HCT116 (cell line): ENCODE results near the gene ZNF534. TPM values are rescaled to one million over a fixed set of nuclear protein-coding genes. Genes with fewer than 3 reads are reported as not detected.
"Not testable (repeated sequence)": the region's sequence is repeated elsewhere in the genome, so short reads cannot be mapped to it uniquely, and the experiment has no call there.

Experiments
- ATAC-seq: fragments of 200-7000 bp; cut with Tn5 transposase; 2 replicates; pipeline ENCODE4 v1.9.1; 2020; ENCODE audit warnings: mild to moderate bottlenecking, moderate library complexity
- BruUV-seq: library from RNA; stranded (reverse); fragments of 400-500 nt; replicated peaks from 2 replicates; lab custom pipeline; 2021; lab: Mats Ljungman, UMichigan
- CTCF ChIA-PET: fragments of 300-600 bp; sonication (Branson Sonifier 250); formaldehyde crosslinking; loops from one replicate; lab custom pipeline; 2021; ENCODE audit warnings: antibody characterized with exemption; lab: Charles Lee
- POLR2A ChIA-PET: fragments of 300-600, 350-600 bp; sonication (Branson Sonifier 250); formaldehyde crosslinking; loops from one replicate; lab custom pipeline; 2021; ENCODE audit warnings: antibody characterized with exemption; lab: Charles Lee
- RAD21 ChIA-PET, 2 experiments: fragments of 300-600 bp; sonication (Branson Sonifier 250); formaldehyde crosslinking; loops; one replicate each; lab custom pipeline; 2023; ENCODE audit warnings: low total read pairs in 2 of 2; ENCODE audit not compliant: uncharacterized antibody in 2 of 2, unreplicated experiment in 2 of 2, low non-redundant PET in 1 of 2; lab: Charles Lee
- DNase-seq: peaks from one replicate; pipeline ENCODE4 v3.0.0-alpha.2; 2010; ENCODE audit warnings: low read depth, low spot score
- H2AFZ ChIP-seq: fragments of 200-600 bp; shearing (Covaris generic), sonication (generic); 2 replicates; pipeline ENCODE4 v1.6.1; 2017; ENCODE audit warnings: low read depth, mixed run types, mixed read lengths, antibody characterized with exemption, low read length; ENCODE audit not compliant: poor library complexity, severe bottlenecking
- H3K27ac ChIP-seq: 2 replicates; pipeline ENCODE4 v1.5.1; 2012; ENCODE audit warnings: low read depth, low read length
- H3K27me3 ChIP-seq: fragments of 200-600 bp; sonication (generic); 2 replicates; pipeline ENCODE4 v1.6.1; 2016; ENCODE audit warnings: mixed run types, low read length, mixed read lengths; ENCODE audit not compliant: insufficient read depth
- H3K36me3 ChIP-seq, 2 experiments: fragments of 200-500 bp in 1 of 2; fragments of 200-600 bp in 1 of 2; sonication (Bioruptor generic) in 1 of 2; sonication (generic) in 1 of 2; 2 replicates each; pipeline versions ENCODE4 v1.5.1 to v1.6.1; 2014 to 2016; ENCODE audit warnings: low read length in 2 of 2, inconsistent platforms in 1 of 2, mixed read lengths in 1 of 2, mixed run types in 1 of 2; ENCODE audit not compliant: insufficient read depth in 2 of 2, control insufficient read depth in 1 of 2
- H3K4me1 ChIP-seq, 2 experiments: fragments of 200-600 bp in 1 of 2; sonication (generic) in 1 of 2; 2 replicates each; pipeline versions ENCODE4 v1.5.1 to v1.6.1; 2012 to 2017; ENCODE audit warnings: low read length in 2 of 2, inconsistent platforms in 1 of 2, mild to moderate bottlenecking in 1 of 2, mixed read lengths in 1 of 2, mixed run types in 1 of 2, moderate library complexity in 1 of 2; ENCODE audit not compliant: insufficient read depth in 2 of 2, control insufficient read depth in 1 of 2
- H3K4me2 ChIP-seq: fragments of 200-600 bp; sonication (generic); 2 replicates; pipeline ENCODE4 v1.6.1; 2017; ENCODE audit warnings: mixed run types, low read length, mixed read lengths
- H3K4me3 ChIP-seq, 2 experiments: fragments of 200-600 bp in 1 of 2; sonication (generic) in 1 of 2; replicated peaks in 1 of 2; 2 replicates each; pipeline ENCODE4 v1.5.1; 2011 to 2016; ENCODE audit warnings: low read length in 2 of 2, control low read depth in 1 of 2, low read depth in 1 of 2, mild to moderate bottlenecking in 1 of 2, mixed read lengths in 1 of 2, mixed run types in 1 of 2
- H3K79me2 ChIP-seq: fragments of 200-600 bp; sonication (generic); 2 replicates; pipeline ENCODE4 v1.6.1; 2017; ENCODE audit warnings: mild to moderate bottlenecking, mixed run types, low read length, moderate library complexity, mixed read lengths; ENCODE audit not compliant: insufficient read depth
- H3K9ac ChIP-seq: fragments of 200-600 bp; sonication (generic); 2 replicates; pipeline ENCODE4 v1.6.1; 2016; ENCODE audit warnings: low read length, mixed read lengths
- H3K9me2 ChIP-seq: fragments of 200-600 bp; sonication (generic), shearing (Covaris generic); 2 replicates; pipeline ENCODE4 v1.6.1; 2017; ENCODE audit warnings: mixed run types, mild to moderate bottlenecking, moderate library complexity; ENCODE audit not compliant: insufficient read depth
- H3K9me3 ChIP-seq, 2 experiments: fragments of 200-500 bp in 1 of 2; fragments of 200-600 bp in 1 of 2; sonication (Bioruptor generic) in 1 of 2; sonication (generic) in 1 of 2; 2 replicates each; pipeline ENCODE4 v1.6.1; 2014 to 2017; ENCODE audit warnings: low read length in 2 of 2, mixed read lengths in 2 of 2, inconsistent platforms in 1 of 2, low read depth in 1 of 2, mild to moderate bottlenecking in 1 of 2, mixed run types in 1 of 2, moderate library complexity in 1 of 2; ENCODE audit not compliant: control insufficient read depth in 1 of 2, insufficient read depth in 1 of 2
- H4K20me1 ChIP-seq: fragments of 200-600 bp; sonication (generic), shearing (Covaris generic); 2 replicates; pipeline ENCODE4 v1.6.1; 2017; ENCODE audit warnings: mixed run types, mild to moderate bottlenecking, moderate library complexity; ENCODE audit not compliant: insufficient read depth
- CBX3 ChIP-seq: IDR thresholded peaks from 2 replicates; pipeline ENCODE4 v1.6.1; 2012; ENCODE audit warnings: low read depth
- EZH2phosphoT487 ChIP-seq: fragments of 200-600 bp; IDR thresholded peaks from 2 replicates; pipeline ENCODE4 v1.6.1; 2018; ENCODE audit warnings: antibody characterized with exemption, borderline replicate concordance
- JUND ChIP-seq: IDR thresholded peaks from 2 replicates; pipeline ENCODE4 v1.6.1; 2012
- RAD21 ChIP-seq: IDR thresholded peaks from 2 replicates; pipeline ENCODE4 v1.6.1; 2012; ENCODE audit warnings: low read depth, mild to moderate bottlenecking
- SP1 ChIP-seq: IDR thresholded peaks from 2 replicates; pipeline ENCODE4 v1.6.1; 2012; ENCODE audit warnings: low read depth
- YY1 ChIP-seq: IDR thresholded peaks from 2 replicates; pipeline ENCODE4 v1.6.1; 2011; ENCODE audit warnings: low read length, low read depth, moderate library complexity, mild to moderate bottlenecking; ENCODE audit not compliant: insufficient replicate concordance; ENCODE audit errors: extremely low read depth
- ZFX ChIP-seq: fragments of 450-650 bp; IDR thresholded peaks from 2 replicates; pipeline ENCODE4 v1.6.1; 2017
- intact Hi-C: fragments of 100-400 bp; cut with micrococcal nuclease; formaldehyde crosslinking; loops from 2 replicates; pipeline ENCODE4 v1.10.0; 2022
- total RNA-seq: library from RNA; stranded (reverse); gene quantifications from one replicate; pipeline ENCODE4 v1.2.1, GENCODE V29; 2021; ENCODE audit not compliant: unreplicated experiment
- TF ChIP-seq, protein P1 (sequence below), 3 experiments: fragments of 200-600 bp in 1 of 3; sonication (generic) in 1 of 3; IDR thresholded peaks in 2 of 3; conservative IDR thresholded peaks in 1 of 3; 2 replicates each; pipeline ENCODE4 v1.5.1; 2012 to 2017; ENCODE audit warnings: low read depth in 2 of 3, low read length in 2 of 3, antibody characterized with exemption in 1 of 3, borderline replicate concordance in 1 of 3, control low read depth in 1 of 3, mild to moderate bottlenecking in 1 of 3, mixed read lengths in 1 of 3, mixed run types in 1 of 3, moderate library complexity in 1 of 3; ENCODE audit not compliant: insufficient read depth in 1 of 3
- TF ChIP-seq, protein P2 (sequence below): IDR thresholded peaks from 2 replicates; pipeline ENCODE4 v1.6.1; 2012

The ZNF534 gene
- total RNA-seq, 1 experiment from 2014 or later: not detected

DNA sequence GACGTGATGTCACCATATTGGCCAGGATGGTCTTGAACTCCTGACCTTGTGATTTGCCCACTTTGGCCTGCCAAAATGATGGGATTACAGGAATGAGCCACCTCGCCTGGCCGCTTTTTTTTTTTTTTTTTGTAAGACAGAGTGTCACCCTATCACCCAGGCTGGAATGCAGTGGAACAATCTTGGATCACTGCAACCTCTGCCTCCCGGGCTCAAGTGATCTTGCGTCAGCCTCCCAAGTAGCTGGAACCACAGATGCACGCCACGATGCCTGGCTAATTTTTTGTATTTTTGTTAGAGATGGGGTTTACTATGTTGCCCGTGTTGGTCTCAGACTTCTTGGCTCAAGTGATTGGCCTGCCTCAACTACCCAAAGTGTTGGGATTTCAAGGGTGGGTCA is 69.6 kb downstream of the ZNF534 start (continued):
- TF ChIP-seq, protein P1, sequence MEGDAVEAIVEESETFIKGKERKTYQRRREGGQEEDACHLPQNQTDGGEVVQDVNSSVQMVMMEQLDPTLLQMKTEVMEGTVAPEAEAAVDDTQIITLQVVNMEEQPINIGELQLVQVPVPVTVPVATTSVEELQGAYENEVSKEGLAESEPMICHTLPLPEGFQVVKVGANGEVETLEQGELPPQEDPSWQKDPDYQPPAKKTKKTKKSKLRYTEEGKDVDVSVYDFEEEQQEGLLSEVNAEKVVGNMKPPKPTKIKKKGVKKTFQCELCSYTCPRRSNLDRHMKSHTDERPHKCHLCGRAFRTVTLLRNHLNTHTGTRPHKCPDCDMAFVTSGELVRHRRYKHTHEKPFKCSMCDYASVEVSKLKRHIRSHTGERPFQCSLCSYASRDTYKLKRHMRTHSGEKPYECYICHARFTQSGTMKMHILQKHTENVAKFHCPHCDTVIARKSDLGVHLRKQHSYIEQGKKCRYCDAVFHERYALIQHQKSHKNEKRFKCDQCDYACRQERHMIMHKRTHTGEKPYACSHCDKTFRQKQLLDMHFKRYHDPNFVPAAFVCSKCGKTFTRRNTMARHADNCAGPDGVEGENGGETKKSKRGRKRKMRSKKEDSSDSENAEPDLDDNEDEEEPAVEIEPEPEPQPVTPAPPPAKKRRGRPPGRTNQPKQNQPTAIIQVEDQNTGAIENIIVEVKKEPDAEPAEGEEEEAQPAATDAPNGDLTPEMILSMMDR (IDR thresholded peaks at IDR 0.05 in 2 of 3, conservative IDR thresholded peaks at IDR 0.05 in 1 of 3; ENCODE audit: borderline replicate concordance in 1 of 3, insufficient read depth in 1 of 3, low read depth in 2 of 3, low read length in 2 of 3): no peak
- TF ChIP-seq JUND (no peak), RAD21 (no peak), CBX3 (no peak), ZFX (no peak), SP1 (no peak), YY1 (no peak), EZH2phosphoT487 (no peak)
- TF ChIP-seq, protein P2, sequence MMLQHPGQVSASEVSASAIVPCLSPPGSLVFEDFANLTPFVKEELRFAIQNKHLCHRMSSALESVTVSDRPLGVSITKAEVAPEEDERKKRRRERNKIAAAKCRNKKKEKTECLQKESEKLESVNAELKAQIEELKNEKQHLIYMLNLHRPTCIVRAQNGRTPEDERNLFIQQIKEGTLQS: no peak
- TF ChIP-seq, all 23 proteins: peak for 0

DNA sequence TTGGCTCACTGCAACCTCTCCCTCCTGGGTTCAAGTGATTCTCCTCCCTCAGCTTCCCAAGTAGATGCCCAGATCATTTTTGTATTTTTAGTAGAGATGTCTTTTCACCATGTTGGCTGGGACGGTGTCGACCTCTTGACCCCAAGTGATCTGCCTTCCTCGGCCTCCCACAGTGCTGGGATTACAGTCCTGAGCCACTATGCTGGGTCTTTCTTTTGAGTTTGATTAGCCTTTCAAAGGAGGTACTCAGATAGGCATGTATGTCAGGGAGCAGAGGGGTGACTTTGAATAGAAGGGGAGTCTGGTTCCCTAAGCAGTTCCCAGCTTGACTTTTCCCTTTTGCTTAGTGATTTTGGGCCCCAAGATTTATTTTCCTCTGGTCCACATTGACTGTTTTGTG is 71.5 kb downstream of the ZNF534 start:
- H3K9ac ChIP-seq, H3K4me3 ChIP-seq, BruUV-seq, H3K36me3 ChIP-seq, H3K4me1 ChIP-seq, POLR2A ChIA-PET, H3K79me2 ChIP-seq, intact Hi-C loops, H3K9me3 ChIP-seq, H3K9me2 ChIP-seq, ATAC-seq, H2AFZ ChIP-seq, CTCF ChIA-PET, H3K4me2 ChIP-seq, H3K27ac ChIP-seq, RAD21 ChIA-PET, H3K27me3 ChIP-seq, DNase-seq, H4K20me1 ChIP-seq: not testable (repeated sequence)

DNA sequence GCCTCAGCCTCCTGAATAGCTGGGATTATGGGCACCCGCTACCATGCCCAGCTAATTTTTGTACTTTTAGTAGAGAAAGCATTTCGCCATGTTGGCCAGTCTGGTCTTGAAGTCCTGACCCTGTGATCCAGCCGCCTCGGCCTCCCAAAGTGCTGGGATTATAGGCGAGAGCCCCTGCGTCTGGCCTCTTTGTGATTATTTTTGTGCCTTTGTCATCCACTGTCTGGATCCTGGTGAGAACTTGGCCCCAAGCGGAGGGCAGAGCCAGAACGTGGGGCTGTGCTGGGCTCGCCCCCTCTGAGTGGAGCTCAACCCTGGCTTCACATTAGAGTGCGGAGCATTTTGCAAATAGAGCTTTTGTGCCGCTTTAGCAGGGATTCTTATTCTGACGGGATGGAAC is 72.0 kb downstream of the ZNF534 start:
- RAD21 ChIA-PET, H3K9me2 ChIP-seq, ATAC-seq, CTCF ChIA-PET, H3K9ac ChIP-seq, H3K9me3 ChIP-seq, H3K79me2 ChIP-seq, H3K27ac ChIP-seq, H3K4me2 ChIP-seq, BruUV-seq, DNase-seq, H2AFZ ChIP-seq, POLR2A ChIA-PET, H3K4me3 ChIP-seq, H3K36me3 ChIP-seq, intact Hi-C loops, H4K20me1 ChIP-seq, H3K27me3 ChIP-seq, H3K4me1 ChIP-seq: not testable (repeated sequence)
